Measurements from ENCODE around the gene NIPA2. TPM values are rescaled to one million over a fixed set of nuclear protein-coding genes. Genes with fewer than 3 reads are reported as not detected.

Gene NIPA2
- total RNA-seq, 2 experiments from 2014 or later = 42.6 to 61.4 TPM

- CTCF ChIA-PET = interaction anchor here (0.5 to 1.0 kb wide), 3 partner anchors 21 to 117 kb away, joined by 3 to 4 read pairs (median 3); partner anchors contain the start of gene CYFIP1
- DNase-seq (no peak), ATAC-seq (no peak)
- H3K27me3 Mint-ChIP-seq = no peaks in the 10 kb centered on the region
- POLR2A ChIA-PET = no interaction called here
- intact Hi-C loops (cut with DNase I, micrococcal nuclease) = no loop called here
- no peak overlapping the region for H3K4me3 Mint-ChIP-seq
- no peaks in the 10 kb centered on the region for H3K4me1 Mint-ChIP-seq
- peaks cover 6% of the 10 kb centered on the region for H3K36me3 Mint-ChIP-seq (ENCODE audit: low read depth)
- no peaks in the 10 kb centered on the region for H3K9me3 Mint-ChIP-seq (ENCODE audit: low read depth)
- H3K27ac Mint-ChIP-seq = no peak overlapping the region
Measured at GRCh38 chr15:22907161-22907950, 68.9 kb downstream of the NIPA2 start.

DNA sequence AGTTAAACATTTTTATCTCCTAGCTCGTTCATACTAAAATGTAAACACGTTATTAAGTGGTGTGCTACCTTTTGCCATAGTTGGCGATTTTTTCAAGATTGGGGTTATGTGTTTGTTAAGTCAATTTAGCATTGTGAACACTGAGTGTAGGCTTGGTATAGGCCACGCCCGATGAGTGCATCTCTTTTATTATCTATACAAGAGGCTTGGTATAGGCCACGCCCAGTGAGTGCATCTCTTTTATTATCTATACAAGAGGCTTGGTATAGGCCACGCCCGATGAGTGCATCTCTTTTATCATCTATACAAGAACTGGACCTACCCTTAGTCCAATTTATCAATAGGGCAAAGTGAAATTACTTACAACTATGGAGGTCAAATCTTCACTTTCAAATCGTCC, 70.4 kb downstream of the NIPA2 start:
- DNase-seq (no peak), ATAC-seq (no peak)
- Mint-ChIP-seq H3K36me3 (ENCODE audit: low read depth) (peaks cover 8% of the 10 kb centered on the region), H3K4me1 (no peaks in the 10 kb centered on the region), H3K27ac (no peak overlapping the region), H3K4me3 (no peak overlapping the region), H3K9me3 (ENCODE audit: low read depth) (no peaks in the 10 kb centered on the region), H3K27me3 (no peaks in the 10 kb centered on the region)
- ChIA-PET POLR2A (no interaction called here), CTCF (no interaction called here)
- intact Hi-C loops (cut with DNase I, micrococcal nuclease) = no loop called here

DNA sequence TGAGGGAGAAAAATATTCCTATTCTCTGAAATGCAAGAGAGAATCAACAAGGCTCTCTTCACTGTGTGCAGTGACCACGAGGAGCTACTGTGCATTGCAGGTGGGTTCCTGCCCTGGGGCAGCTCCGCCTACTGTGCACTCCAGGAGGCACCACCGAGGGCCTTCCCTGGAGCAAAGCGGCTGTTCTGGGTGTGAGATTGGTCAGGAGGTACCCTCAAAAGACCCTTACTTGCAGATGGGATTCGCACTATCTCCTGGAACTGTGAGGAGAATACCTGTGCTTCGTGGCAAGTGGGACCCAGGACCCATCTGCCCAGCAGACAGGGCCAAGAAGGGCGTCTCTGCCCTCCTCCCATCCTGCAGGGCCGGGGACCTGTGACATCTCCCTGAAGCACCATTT, 72.8 kb downstream of the NIPA2 start:
- H3K27me3 Mint-ChIP-seq = no peaks in the 10 kb centered on the region
- no peak overlapping the region for H3K4me3 Mint-ChIP-seq
- no peaks in the 10 kb centered on the region for H3K4me1 Mint-ChIP-seq
- no peak overlapping the region for H3K27ac Mint-ChIP-seq
- H3K36me3 Mint-ChIP-seq (ENCODE audit: low read depth) = peaks cover 8% of the 10 kb centered on the region
- ChIA-PET POLR2A (no interaction called here), CTCF (no interaction called here)
- DNase-seq (no peak), ATAC-seq (no peak)
- intact Hi-C loops (cut with DNase I, micrococcal nuclease) = no loop called here
- no peaks in the 10 kb centered on the region for H3K9me3 Mint-ChIP-seq (ENCODE audit: low read depth)

DNA sequence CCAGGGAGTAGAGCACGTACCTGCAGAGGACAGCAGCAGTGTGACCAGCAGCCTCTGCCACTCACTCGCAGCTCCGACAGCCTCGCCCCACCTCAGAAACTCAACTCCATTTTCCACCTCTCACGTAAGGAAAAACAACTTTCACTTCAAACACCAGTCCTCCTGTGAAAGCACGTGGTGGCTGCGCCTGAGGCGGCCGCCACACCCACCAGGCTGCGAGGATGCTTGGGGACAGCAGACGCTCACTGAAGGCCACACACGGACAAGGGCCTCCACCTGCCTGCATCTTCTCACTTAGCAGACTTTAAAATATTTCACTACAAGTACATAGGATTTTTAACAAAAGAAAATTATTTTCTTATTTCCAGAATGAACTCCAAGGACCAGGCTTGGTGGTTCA, 73.8 kb downstream of the NIPA2 start:
- intact Hi-C loops (cut with DNase I, micrococcal nuclease) = no loop called here
- DNase-seq (no peak), ATAC-seq (no peak)
- Mint-ChIP-seq H3K27me3 (no peaks in the 10 kb centered on the region), H3K36me3 (ENCODE audit: low read depth) (peaks cover 8% of the 10 kb centered on the region), H3K27ac (no peak overlapping the region), H3K4me1 (no peaks in the 10 kb centered on the region), H3K9me3 (ENCODE audit: low read depth) (no peaks in the 10 kb centered on the region), H3K4me3 (no peak overlapping the region)
- ChIA-PET POLR2A (no interaction called here), CTCF (no interaction called here)

DNA sequence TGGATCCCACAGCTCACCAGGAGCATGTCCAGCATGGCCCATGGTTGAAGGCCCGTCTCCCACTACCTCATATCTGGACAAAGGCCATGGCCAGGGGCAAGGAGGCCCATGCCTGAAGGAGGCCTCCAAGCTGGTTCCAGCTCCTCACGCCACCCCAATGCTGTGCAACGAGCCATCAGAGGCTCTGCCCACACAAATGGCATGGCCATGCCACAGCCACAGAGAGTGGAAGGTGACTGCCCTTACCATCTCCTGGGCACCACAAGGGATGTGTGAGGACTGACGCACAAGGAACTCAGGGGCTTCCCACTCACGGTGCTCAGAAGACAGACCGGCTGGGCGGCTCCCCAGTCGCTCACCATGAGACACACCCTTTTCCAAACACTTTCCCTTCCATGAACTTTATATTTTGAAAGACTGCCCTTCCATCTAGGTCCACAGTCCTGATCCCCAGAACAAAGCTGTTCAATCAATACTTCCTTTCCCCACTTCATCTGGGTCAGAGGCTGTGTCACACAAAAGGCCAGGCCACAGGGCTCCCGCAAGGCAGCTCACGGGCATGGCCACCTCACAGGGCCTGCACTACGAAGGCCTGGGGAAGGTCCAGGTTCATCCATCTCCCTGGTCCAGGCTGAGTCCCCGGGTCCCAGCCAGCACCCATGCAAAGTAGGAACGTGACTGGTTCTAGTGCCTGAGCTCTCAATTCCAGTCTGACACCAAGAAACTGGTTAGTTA, 75.3 kb downstream of the NIPA2 start:
- no peaks in the 10 kb centered on the region for H3K4me1 Mint-ChIP-seq
- H3K9me3 Mint-ChIP-seq (ENCODE audit: low read depth) = no peaks in the 10 kb centered on the region
- H3K27ac Mint-ChIP-seq = no peak overlapping the region
- ATAC-seq (no peak), DNase-seq (no peak)
- no peak overlapping the region for H3K4me3 Mint-ChIP-seq
- intact Hi-C loops (cut with DNase I, micrococcal nuclease) = no loop called here
- H3K36me3 Mint-ChIP-seq (ENCODE audit: low read depth) = peaks cover 3% of the 10 kb centered on the region
- ChIA-PET POLR2A (interaction anchor here (0.6 kb wide), 1 partner anchor 69 kb away, joined by 4 read pairs; no protein-coding TSS in a partner anchor), CTCF (no interaction called here)
- no peaks in the 10 kb centered on the region for H3K27me3 Mint-ChIP-seq

- intact Hi-C loops (cut with DNase I, micrococcal nuclease) = no loop called here
- ChIA-PET CTCF (no interaction called here), POLR2A (no interaction called here)
- H3K4me1 Mint-ChIP-seq = no peaks in the 10 kb centered on the region
- DNase-seq (no peak), ATAC-seq (no peak)
- no peak overlapping the region for H3K4me3 Mint-ChIP-seq
- peaks cover 2% of the 10 kb centered on the region for H3K36me3 Mint-ChIP-seq (ENCODE audit: low read depth)
- no peak overlapping the region for H3K27ac Mint-ChIP-seq
- H3K27me3 Mint-ChIP-seq = no peaks in the 10 kb centered on the region
- H3K9me3 Mint-ChIP-seq (ENCODE audit: low read depth) = no peaks in the 10 kb centered on the region
Measured at GRCh38 chr15:22915866-22916515, 77.5 kb downstream of the NIPA2 start.

GRCh38 chr15:22916606-22917350, 78.3 kb downstream of the NIPA2 start:
- ATAC-seq = no peak
- intact Hi-C loops (cut with DNase I, micrococcal nuclease) = no loop called here

GRCh38 chr15:22917556-22917955, 79.1 kb downstream of the NIPA2 start:
- ATAC-seq = no peak
- H3K27ac Mint-ChIP-seq = no peak overlapping the region
- H3K9me3 Mint-ChIP-seq (ENCODE audit: low read depth) = no peaks in the 10 kb centered on the region
- no peak for DNase-seq
- peaks cover 4% of the 10 kb centered on the region for H3K36me3 Mint-ChIP-seq (ENCODE audit: low read depth)
- no peaks in the 10 kb centered on the region for H3K4me1 Mint-ChIP-seq
- POLR2A ChIA-PET = no interaction called here
- no peak overlapping the region for H3K4me3 Mint-ChIP-seq
- no peaks in the 10 kb centered on the region for H3K27me3 Mint-ChIP-seq
- intact Hi-C loops (cut with DNase I, micrococcal nuclease) = no loop called here
- CTCF ChIA-PET = no interaction called here

More at GRCh38 chr15:22916606-22917350, 78.3 kb downstream of the NIPA2 start:
- no peaks in the 10 kb centered on the region for H3K27me3 Mint-ChIP-seq
- no peak overlapping the region for H3K27ac Mint-ChIP-seq
- POLR2A ChIA-PET = no interaction called here
- H3K9me3 Mint-ChIP-seq (ENCODE audit: low read depth) = no peaks in the 10 kb centered on the region
- no peaks in the 10 kb centered on the region for H3K4me1 Mint-ChIP-seq
- no peak for DNase-seq
- peaks cover 4% of the 10 kb centered on the region for H3K36me3 Mint-ChIP-seq (ENCODE audit: low read depth)
- H3K4me3 Mint-ChIP-seq = no peak overlapping the region
- CTCF ChIA-PET = no interaction called here

Other genes with a start within 250 kb of the NIPA2 start
- 10 to 100 TPM; 10.6 to 12.2 TPM for gene NIPA1, start 52.0 kb upstream of the NIPA2 start, total RNA-seq
- 10 to 100 TPM; 31.1 to 32.8 TPM for gene CYFIP1, start 141.7 kb downstream of the NIPA2 start, total RNA-seq
- gene TUBGCP5, start 200.9 kb downstream of the NIPA2 start, total RNA-seq = 10 to 100 TPM; 16.2 to 16.4 TPM